ENCODE data around the gene VWA3A.
A peak's percentile ranks its signal among the peaks of the same experiment; 100 is the strongest.
"Not testable (repeated sequence)": the region's sequence is repeated elsewhere in the genome, so short reads cannot be mapped to it uniquely, and the experiment has no call there.

VWA3A gene

GRCh38 chr16:22138482-22138881 lies 46.1 kb downstream of the VWA3A start:
- no peak for DNase-seq

DNA sequence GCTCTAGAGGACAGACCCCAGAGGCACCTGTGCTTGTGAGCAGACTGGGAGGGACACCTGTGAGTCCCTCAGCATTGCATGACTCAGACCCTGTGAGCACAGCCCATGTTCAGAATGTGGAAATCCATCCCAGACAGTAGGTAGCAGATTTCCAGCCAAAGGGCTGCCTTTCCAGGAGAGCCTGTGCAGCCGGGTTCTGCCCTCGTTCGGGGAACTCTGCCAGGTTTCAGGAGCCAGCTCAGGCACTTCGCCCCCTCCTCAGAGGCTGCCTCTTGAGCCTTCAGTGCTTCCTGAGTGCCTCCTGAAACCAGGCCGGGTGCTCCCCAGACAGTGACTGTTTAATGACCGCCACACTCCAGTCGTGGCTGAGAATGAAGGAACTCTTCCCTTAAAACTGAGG lies 46.7 kb downstream of the VWA3A start:
- DNase-seq: no peak

GRCh38 chr16:22139732-22140131 lies 47.4 kb downstream of the VWA3A start:
- no peak for DNase-seq

DNA sequence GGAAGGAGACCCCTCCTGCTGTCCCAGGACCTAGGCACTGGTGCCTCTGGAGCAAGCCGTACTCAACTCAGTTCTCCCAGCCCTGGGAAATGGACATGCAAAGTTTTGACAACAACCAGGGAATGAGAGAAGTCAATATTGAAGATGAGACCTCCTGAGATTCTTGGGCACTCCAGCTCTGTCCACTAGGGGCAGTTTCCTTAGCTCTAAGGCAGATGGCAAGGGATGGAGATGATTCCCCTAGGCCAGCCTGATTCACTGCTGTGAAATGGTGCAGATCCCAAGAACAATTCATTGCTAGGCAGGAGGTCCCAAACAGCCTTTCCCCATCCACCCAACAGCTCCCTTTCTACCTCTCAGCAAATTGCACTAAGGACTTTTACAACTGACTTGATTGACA lies 49.4 kb downstream of the VWA3A start:
- no peak for DNase-seq

- no peak for DNase-seq
Observed at GRCh38 chr16:22144520-22144919, 52.2 kb downstream of the VWA3A start.

DNA sequence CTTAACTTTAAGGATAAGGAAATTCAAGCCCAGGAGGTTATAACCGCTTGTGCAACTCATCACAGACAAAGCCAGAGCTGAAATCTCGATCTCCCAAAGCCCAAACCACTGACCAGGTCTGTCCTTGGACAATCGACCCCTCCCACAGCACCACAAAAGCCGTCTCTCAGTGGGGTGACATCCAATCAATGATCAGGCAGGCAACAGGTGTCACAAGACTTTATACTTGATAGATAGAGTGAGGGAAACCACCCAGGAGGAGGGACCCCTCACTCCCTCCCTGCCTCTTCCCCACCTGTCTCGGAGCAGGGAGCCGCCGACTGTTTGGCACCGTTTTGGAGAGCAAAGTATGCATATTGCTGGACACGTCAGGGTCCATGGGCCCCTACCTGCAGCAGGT lies 55.5 kb downstream of the VWA3A start:
- DNase-seq: no peak

DNA sequence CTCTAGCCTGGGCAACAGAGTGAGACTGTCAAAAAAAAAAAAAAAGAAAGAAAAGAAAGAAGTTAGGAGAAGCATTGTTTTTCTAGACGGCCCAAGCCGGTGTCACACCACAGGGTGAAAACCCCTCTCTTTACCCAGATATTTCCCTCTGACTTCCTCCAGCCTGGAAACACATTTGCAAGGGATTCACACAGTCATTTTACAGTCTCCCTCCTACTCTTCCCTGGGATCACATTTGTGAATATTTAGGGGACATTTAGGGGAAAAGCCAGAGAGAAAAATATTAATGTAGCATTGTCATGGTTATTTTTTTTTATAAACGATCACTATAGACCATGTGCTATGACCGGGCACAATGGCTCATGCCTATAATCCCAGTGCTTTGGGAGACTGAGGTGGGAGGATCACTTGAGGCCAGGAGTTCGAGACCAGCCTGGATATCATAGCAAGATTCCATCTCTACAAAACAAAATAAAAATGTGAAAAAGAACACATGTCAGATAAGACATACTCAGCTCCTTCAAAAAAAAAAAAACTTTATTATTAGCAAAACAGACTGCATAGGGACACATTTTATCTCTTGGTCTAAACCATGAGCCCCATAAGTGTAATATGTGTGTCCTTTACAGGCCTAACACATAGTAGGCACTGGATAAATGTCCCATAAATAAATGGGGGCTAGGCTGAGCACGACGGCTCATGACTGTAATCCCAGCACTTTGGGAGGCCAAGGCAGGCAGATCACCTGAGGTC lies 59.1 kb downstream of the VWA3A start:
- DNase-seq: no peak

GRCh38 chr16:22152316-22152715 lies 60.0 kb downstream of the VWA3A start:
- no peak for DNase-seq

DNA sequence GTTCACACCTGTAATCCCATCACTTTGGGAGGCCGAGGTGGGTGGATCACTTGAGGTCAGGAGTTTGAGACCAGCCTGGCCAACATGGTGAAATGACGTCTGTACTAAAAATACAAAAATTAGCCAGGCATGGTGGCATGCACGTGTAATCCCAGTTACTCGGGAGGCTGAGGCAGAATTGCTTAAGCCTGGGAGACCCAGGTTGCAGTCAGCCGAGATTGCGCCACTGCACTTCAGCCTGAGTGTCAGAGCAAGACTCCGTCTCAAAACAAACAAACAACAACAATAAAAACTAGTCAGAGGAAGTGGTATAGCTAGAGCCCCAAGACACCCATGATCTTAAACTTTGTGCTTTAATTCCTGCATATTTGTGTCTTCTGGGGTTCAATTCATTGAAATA lies 60.7 kb downstream of the VWA3A start:
- DNase-seq: not testable (repeated sequence)

GRCh38 chr16:22161401-22161800 lies 69.1 kb downstream of the VWA3A start:
- no peak for DNase-seq

DNA sequence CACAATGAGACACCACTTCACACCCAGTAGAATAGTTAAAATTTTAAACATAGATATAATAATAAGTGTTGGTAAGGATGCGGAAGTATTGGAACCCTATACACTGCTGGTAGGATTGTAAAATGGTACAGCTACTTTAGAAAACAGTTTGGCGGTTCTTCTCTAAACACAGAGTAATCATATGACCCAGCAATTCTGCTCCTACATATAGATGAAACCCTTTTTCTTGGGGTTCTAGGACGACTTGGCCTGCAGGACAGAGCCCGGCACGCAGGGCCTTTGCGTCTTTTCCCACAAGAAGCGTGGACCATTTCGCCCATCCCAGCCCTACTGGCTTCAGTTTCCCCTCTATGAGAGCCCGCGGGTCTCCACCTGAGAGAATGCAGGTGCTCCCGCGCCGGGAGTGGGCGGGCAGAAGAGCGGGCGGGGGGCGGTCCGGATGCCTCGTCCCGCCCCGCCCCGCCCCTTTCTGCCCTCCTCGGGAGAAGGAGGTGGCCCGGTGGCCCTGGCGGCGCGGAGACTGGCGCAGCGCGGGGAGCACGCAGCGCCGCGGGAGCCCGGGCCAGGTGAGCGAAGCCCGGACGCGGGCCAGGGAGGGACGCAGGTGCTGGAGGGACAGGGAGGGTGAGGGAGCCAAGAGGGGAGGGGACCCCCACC lies 69.8 kb downstream of the VWA3A start, which contains the start of gene SDR42E2:
SDR42E2 (plus strand) TSS at position 508 of the 657 bp plus-strand sequence. CDS start 3,077 bp downstream, outside the sequence.
- DNase-seq: peak; percentile 38

DNA sequence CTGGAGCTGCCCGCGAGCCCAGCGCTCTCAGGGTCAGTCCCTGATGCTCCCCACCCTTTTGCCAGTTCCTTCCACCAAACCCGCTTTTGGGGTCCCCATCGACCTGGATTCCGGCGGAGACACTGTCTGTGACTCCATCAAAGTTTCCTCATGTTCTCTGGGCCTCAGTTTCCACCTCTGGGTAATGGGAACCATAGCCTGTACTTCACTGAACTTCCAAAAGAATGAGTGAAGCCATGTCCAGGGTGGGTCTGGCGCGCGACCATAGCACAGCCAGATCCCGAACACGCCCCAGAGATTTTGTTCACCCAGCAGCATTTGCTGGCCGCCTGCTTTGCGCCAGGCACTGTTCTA lies 70.3 kb downstream of the VWA3A start:
- no peak for DNase-seq

- DNase-seq: no peak
Observed at GRCh38 chr16:22163806-22164205, 71.5 kb downstream of the VWA3A start.

GRCh38 chr16:22164482-22164881 lies 72.1 kb downstream of the VWA3A start:
- DNase-seq: no peak

DNA sequence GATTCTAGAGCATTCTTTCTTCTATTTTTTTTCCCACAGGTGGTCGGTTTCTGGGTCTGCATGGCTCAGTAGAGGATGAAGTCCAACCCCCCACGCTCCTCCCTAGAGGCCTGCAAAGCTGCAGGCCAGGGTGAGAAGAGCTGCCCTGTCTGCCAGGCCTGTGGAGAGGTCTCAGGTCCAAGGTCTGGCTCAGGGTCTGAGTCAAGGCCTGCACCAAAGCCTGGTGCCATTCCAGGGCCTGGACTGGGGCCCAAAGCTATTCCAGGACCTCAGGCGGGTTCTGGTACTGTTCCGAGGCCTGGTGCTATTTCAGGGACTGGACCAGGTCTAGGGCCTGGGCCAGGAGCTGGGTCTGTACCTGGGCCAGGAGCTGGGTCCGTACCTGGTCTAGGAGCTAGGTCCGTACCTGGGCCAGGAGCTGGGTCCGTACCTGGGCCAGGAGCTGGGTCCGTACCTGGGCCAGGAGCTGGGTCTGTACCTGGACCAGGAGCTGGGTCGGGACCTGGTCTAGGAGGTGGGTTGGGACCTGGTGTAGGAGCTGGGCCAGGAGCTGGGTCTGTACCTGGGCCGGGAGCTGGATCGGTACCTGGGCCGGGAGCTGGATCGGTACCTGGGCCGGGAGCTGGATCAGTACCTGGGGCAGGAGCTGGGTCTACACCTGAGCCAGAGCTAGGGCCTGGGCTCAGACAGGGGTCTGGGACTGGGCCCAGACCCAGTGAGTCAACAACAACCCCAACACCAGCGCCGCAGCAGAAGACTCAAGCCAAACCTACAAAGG lies 73.4 kb downstream of the VWA3A start:
- DNase-seq: no peak

DNA sequence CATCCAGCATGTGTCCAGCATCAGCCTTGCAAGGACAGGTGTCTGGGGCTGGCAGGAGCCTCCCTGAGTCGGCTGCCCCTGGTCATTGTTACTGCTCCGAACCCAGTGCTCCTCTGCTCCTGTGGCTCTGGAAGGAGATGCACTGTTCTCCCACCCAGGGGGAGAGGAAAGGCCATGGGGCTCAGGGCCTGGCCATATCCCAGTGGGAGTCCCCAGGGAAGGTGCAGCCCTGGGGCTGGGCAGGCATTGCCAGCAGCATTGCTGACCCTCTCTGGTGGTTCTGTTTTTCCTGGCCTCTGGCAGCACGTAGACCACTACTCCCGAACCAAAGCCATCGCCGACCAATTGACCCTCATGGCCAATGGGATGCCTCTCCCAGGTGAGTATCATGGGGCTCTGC lies 79.6 kb downstream of the VWA3A start:
- DNase-seq: no peak

DNA sequence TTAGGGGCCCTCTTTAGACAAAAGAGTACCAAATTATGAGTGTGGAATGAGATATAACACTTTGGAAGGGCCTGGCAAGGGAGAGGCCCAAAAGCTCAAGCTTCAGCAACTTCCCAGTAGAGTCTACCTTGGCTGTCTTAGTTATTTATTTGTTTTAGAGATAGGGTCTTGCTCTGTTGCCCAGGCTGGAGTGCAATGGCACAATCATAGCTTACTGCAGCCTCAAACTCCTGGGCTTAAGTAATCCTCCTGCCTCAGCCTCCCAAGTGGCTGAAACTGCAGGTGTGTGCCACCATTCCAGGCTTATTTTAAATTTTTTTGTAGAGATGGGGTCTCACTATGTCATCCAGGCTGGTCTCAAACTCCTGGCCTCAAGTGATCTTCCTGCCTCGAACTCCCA lies 80.3 kb downstream of the VWA3A start:
- not testable (repeated sequence) for DNase-seq

DNA sequence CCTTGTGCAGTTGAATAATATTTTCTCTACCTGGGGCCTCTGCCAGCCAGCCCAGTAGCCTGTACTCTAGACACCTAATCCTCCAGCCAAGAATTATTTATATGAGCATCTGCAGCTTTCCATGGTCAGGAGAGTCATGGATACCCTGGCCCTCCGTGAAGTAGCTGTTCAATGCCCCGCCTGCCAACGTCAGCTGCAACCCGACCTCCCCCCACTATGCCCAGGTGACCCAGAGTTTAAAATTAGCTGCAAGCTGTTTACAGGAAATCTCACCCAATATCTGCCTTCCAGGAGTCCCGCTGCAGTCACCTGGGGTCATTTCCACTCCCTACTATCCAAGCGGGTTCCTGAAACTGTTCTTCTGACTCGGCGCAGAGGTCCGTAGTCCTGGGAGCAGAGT lies 82.3 kb downstream of the VWA3A start:
- DNase-seq: no peak

DNA sequence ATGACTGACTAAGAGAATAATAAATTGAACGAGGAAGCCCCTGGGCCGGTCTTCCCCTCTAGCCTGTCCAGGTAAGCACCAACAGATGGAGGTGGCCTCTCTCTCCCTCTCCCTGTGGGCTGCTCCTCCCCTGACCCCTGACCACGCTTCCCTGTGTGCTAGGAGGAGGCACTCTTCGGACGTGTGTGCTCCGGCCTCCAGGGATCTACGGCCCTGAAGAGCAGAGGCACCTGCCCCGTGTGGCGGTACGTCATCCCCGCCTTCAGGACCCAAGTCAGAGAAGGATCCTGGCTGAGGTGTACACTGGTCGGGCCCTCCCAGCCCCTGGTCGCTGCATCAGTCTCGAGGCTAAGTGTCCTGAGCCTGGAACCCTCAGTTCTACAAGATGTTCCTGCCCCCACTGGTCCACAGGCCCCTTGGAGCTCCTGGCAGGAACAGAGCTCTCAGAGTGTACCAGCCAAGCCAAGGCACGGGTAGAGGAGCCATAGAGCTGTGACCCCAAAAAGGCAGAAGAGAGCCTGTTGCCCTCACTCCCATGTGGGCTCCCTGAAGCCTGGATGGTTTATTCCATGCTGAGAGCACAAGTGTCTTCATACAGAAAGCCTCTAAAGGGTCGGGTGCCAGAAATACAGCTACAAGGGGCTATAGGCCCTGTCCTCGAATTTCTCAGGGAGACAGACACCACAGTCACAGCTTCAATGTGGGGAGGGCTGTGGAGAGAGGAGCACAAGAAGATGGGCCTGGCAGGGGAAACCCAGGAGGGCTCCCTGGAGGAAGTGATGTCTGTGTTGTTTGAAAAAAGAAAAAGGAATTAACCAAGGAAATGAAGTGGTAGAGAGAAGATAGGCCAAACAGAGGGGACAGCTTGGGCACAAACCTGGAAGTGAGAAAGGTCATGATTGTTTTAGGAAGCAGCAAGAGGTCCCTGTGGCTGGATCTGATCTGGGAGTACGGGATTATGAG lies 85.9 kb downstream of the VWA3A start:
- no peak for DNase-seq

DNA sequence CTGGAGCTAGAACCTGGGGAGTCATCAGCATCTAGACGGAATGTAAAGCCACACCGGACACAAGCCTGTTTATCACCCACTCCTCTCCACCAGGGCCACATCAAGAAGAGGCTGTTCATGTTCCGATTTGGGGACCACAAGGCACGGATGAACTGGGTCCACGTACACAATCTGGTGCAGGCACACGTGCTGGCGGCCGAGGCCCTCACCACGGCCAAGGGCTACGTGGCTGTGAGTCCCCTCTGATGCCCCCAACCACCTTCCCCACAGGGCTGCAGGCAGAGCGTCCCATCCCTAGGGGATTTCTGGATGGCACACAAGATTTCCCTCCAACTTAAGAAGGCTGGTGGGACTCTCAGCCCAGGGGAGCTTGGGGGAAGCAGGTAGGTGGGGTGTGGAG lies 89.1 kb downstream of the VWA3A start:
- DNase-seq: no peak

GRCh38 chr16:22181843-22182242 lies 89.5 kb downstream of the VWA3A start:
- no peak for DNase-seq

DNA sequence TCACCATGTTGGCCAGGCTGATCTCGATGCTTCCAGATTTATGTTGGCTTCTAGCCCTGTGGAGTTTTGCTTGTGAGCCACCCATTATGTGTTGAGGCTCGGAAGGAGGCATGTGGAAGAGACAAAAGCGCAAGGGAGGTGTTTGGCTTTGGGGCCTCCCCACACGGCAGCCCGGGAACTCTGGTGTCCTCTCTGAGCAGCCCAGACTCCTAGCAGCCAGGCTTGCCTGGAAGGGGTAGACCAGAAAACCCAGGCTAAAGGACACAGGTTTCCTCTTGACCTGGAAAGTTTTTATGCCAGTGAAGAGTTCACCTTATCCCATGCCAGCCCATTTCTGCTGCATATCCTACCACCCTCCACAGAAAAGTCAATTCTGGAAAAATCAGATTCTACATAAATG lies 91.0 kb downstream of the VWA3A start:
- DNase-seq: no peak

All from effector CD8-positive, alpha-beta T cell (primary cell).